EL (cell line): Measurements from ENCODE around the gene USH2A.

Experiments
- DNase-seq: peaks from one replicate; pipeline ENCODE4 v3.0.0-alpha.2; 2016

The USH2A gene

GRCh38 chr1:215842905-215843304 lies 580.3 kb downstream of the USH2A start:
- DNase-seq: no peak

GRCh38 chr1:215835951-215836350 lies 587.3 kb downstream of the USH2A start:
- DNase-seq: peak; percentile 76

GRCh38 chr1:215833941-215834729 lies 589.1 kb downstream of the USH2A start:
- peak; percentile 63 for DNase-seq

GRCh38 chr1:215830226-215830810 lies 592.9 kb downstream of the USH2A start:
- no peak for DNase-seq

DNA sequence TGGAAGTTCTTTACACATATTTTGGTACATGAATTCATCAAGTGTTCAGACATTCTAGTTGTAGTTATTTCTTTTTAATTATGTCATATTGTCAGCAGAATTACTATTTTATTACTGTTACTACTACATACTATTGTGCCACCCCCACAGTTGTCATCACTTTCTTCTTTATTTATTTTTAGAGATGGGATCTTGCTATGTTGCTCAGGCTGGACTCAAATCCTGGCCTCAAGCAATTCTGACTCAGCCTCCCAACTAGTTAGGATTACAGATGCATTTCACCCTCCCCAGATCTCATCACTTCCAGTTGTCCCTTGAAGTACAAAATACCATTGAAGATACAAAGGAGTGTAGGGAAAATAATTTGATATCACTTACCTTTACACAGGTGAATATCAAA lies 598.2 kb downstream of the USH2A start:
- peak; percentile 44 for DNase-seq

- DNase-seq: peak; percentile 42
Measured at GRCh38 chr1:215824245-215824644, 599.0 kb downstream of the USH2A start.

DNA sequence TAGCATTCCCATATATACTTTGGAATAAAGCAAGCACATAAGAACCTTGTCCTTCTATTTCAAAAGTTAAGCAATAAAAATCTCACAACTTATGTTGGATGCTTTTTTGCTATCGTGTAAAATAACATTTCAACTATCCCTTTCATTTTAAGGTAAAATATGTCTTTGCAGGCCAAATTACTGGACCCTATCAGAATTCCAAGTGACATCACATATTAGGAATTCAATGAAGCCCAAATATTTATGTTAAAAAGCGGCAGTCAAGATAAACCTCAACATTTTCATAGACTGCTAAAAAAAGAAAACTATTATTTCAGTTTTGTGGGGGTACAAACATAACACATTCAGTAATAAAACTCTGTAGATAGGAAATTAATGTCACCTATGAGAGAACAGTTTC lies 604.1 kb downstream of the USH2A start:
- DNase-seq: peak; percentile 72

GRCh38 chr1:215807911-215808436 lies 615.3 kb downstream of the USH2A start:
- DNase-seq: peak; percentile 44

- no peak for DNase-seq
Measured at GRCh38 chr1:215807218-215807617, 616.0 kb downstream of the USH2A start.

- no peak for DNase-seq
Measured at GRCh38 chr1:215797859-215798258, 625.4 kb downstream of the USH2A start.

GRCh38 chr1:215794156-215794555 lies 629.1 kb downstream of the USH2A start:
- DNase-seq: no peak

- peak; percentile 86 for DNase-seq
Measured at GRCh38 chr1:215793180-215793579, 630.1 kb downstream of the USH2A start.

DNA sequence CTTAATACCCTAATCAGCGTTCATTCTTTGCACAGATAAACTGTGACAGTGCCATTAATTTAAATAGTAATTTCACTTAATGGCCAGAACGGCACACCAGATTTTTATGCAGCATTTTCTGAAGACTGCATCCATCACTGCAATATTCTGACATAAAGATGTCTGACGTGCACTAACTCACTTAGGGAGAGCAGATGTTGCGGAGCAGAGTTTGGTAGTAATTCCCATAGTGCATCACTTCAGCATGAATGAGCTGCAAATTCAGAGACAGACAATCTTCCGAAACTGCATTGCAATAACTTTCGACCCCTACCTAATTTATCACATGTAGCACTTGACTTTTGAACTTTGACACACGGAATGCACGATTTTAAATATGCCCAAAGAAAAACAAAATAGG lies 630.8 kb downstream of the USH2A start:
- no peak for DNase-seq

GRCh38 chr1:215789981-215790380 lies 633.3 kb downstream of the USH2A start:
- DNase-seq: no peak

DNA sequence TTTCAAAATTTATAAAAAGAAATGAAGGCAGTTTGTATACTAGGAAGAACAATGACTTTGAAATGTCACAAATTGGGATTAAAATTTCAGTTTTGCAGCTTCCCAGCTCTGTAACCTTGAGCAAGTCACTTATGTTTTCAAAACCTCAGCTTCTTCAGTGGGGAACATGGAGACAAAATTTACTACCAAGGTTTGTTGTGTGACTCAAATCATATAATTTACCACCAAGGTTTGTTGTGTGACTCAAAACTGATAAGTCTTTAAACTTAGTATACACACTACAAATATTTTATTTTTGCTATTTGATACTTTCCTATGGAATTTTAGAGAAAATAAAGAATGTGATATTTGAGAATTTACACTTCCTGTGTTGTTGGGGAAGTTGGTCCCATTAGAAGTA lies 636.3 kb downstream of the USH2A start:
- DNase-seq: no peak

DNA sequence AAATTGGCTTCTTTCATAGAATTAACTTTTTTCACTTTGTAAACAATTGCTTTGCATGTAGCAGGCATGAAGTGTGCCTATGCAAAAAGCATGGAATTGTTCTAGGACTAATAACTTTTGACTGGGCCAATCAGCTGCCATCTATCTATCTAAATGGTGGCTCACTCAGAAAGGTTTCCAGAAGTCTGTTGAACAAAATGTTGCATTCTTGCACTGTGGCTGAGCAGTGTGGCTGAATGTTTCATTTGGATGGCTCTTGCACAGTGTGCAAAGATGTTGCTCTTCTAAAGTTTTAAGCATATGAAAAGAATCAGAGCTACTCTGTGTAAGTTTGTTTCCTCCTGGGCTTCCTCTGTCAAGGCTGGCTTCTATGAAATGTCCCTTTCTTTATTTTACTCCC lies 642.6 kb downstream of the USH2A start:
- no peak for DNase-seq

DNA sequence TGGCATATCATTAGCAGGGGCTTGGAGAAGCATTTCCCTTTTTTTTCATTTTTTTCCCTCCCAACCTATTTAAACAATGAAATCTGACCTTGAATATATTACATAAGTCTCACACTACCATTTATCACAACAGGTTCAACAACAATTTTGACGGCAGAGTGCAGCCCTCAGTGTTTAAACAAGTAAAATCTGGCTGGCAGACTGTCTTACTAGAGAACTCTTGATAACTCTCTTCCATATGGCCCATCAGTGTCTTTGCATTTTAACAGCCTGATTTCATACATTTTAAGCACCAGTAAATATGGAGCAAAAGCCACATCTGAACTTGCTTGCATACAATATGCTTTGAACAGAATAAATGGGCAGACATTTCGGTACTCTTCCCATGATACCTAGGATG lies 643.1 kb downstream of the USH2A start:
- DNase-seq: no peak

DNA sequence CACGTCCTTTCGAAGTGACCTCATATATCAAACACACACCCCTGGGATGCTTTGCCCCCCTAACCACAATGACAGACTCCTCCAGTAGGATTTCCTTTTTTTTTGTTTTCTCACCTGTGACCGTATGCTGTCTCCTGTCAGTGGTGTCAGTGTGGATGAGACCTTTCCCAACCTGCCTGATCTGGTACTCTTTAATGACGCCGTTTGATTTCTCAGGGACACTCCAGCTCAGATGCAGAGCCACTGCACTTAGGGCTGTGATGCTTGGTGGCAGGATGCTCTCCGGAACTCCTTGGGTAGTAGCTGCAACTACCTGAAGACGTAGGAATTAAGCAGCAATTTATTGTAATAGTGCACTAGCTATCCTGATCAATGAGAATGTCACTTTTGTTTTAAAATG lies 643.5 kb downstream of the USH2A start:
- DNase-seq: no peak

- DNase-seq: peak; percentile 36
Measured at GRCh38 chr1:215777370-215777925, 645.8 kb downstream of the USH2A start.

DNA sequence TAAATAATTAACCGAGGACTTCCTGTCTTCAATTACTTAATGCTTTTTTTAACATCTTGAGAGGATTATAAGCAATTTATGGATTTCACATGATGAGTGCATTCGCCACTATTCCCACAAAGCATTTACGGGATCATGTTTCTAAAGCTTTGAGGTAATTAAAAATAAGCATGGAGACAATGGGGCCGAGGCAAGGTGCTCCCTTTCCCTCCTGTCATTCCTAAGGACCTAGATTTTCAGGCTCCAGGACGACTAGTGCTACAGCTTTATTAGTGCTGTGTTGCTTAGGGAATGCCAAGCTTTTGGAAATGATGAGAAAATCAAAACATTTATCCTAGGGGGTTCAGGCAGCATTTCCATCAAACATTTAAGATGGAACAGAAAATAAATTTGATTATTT lies 646.9 kb downstream of the USH2A start:
- no peak for DNase-seq

DNA sequence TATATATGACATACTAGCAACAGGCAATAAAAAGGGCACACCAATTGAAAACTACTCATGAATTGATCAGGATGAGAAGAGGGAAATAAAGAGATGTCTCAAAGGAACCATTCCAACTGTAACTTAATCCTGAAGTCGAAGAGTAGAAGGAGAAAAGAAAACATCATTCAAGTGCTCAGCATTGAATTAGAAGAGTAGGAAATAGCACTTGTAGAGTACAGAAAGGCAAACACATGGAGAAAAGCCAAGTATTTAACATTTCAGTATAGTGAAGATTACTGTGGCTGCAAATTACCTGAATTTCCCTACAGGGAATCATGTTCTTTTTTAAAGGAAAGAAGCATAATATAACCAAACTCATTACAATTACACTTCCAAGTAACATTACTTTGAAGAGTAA lies 651.1 kb downstream of the USH2A start:
- no peak for DNase-seq

DNA sequence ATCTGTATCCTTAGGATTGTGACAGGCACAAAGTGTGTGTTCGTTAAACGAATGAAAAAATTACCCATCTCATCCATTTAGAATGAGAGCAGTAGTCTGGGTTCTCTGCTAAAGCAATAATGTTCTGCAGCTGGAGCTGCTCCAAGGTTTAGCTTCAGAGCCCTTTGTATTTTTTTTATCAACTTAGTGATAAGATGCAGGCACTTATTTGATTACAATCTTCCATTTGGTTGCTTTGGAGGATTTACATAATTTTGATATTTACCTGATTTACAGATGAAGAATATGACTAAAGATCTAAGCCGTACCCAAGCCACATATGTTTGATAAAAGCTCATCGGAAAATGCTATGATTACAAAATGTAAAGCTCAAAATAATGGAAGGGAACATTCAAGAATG lies 654.9 kb downstream of the USH2A start:
- DNase-seq: no peak

GRCh38 chr1:215767761-215768160 lies 655.5 kb downstream of the USH2A start:
- no peak for DNase-seq

DNA sequence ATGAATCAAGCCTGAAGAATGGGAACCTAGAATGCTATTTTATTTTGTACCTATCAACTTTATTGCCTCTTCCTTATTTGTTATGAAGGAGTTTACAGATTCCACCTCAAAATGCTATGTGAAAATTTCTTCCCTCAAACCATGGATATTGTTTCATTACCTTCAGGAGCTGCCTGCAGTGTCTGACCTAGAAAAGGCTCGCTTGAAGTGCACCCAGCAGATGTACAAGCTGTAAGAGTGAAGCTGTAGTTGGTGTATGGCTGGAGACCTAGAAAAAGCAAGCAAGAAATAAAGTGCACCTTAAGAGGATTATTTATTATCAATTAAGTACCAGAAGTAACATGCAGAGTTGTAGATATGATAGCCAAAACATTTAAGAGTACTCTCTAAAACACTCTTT lies 656.7 kb downstream of the USH2A start:
- DNase-seq: no peak
